ENCODE data around the gene IQGAP2.

DNA sequence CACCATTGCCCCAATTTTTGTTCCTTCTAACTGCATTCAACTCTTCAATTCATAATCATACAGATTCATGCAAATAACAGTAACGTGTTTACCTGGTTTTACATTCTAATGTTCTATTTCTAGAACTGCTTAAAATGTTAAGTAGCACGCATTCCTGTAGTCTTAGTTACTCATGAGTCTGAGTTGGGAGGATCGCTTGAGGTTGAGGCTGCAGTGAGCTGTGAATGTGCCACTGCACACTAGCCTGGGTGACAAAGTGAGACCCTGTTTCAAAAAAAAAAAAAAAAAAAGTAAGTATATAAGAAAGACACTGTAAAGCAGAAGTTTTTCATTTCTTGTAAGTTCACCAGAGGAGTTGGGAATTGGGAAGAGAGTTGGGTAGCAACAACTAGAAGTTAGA is 114.2 kb downstream of the IQGAP2 start:
- TF ChIP-seq EZH2phosphoT487 (IDR thresholded peaks at IDR 0.05; ENCODE audit: borderline replicate concordance, low read length) = no peak
- TF ChIP-seq, protein P1, sequence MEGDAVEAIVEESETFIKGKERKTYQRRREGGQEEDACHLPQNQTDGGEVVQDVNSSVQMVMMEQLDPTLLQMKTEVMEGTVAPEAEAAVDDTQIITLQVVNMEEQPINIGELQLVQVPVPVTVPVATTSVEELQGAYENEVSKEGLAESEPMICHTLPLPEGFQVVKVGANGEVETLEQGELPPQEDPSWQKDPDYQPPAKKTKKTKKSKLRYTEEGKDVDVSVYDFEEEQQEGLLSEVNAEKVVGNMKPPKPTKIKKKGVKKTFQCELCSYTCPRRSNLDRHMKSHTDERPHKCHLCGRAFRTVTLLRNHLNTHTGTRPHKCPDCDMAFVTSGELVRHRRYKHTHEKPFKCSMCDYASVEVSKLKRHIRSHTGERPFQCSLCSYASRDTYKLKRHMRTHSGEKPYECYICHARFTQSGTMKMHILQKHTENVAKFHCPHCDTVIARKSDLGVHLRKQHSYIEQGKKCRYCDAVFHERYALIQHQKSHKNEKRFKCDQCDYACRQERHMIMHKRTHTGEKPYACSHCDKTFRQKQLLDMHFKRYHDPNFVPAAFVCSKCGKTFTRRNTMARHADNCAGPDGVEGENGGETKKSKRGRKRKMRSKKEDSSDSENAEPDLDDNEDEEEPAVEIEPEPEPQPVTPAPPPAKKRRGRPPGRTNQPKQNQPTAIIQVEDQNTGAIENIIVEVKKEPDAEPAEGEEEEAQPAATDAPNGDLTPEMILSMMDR (IDR thresholded peaks at IDR 0.05; ENCODE audit: low read depth, low read length, poor library complexity, severe bottlenecking) = no peak

All from DOHH2 (cell line).